NCI-H446 (cell line): ENCODE data around the gene ESPNL.

Experiments
- DNase-seq, 2 experiments: peaks; one replicate each; lab custom pipeline; 2025; lab: John Stamatoyannopoulos, UW

ESPNL gene

GRCh38 chr2:238129166-238130010, 29.2 kb downstream of the ESPNL start:
- DNase-seq: no peak

GRCh38 chr2:238130111-238130695, 30.1 kb downstream of the ESPNL start:
- no peak for DNase-seq

GRCh38 chr2:238130696-238131628, 30.8 kb downstream of the ESPNL start:
- no peak for DNase-seq

GRCh38 chr2:238131761-238132462, 31.8 kb downstream of the ESPNL start:
- no peak for DNase-seq

GRCh38 chr2:238132463-238133450, 32.6 kb downstream of the ESPNL start:
- no peak for DNase-seq

- DNase-seq: no peak
These were observed 33.6 kb downstream of the ESPNL start for GRCh38 chr2:238133499-238134392.

- DNase-seq: no peak
These were observed 34.2 kb downstream of the ESPNL start for GRCh38 chr2:238134393-238134785.

GRCh38 chr2:238135601-238136150, 35.5 kb downstream of the ESPNL start:
- DNase-seq: no peak

- DNase-seq: no peak
These were observed 36.8 kb downstream of the ESPNL start for GRCh38 chr2:238136820-238137537.

GRCh38 chr2:238137885-238138284, 37.7 kb downstream of the ESPNL start:
- DNase-seq: no peak

GRCh38 chr2:238138331-238139195, 38.4 kb downstream of the ESPNL start, which contains the start of gene KLHL30:
Gene KLHL30 (plus strand): TSS chr2:238138668. CDS start chr2:238140755, 2,087 bp downstream.
- no peak for DNase-seq

- no peak for DNase-seq
These were observed 39.3 kb downstream of the ESPNL start for GRCh38 chr2:238139196-238140039.

GRCh38 chr2:238140040-238140439, 39.9 kb downstream of the ESPNL start:
- DNase-seq: no peak

- DNase-seq: no peak
These were observed 40.8 kb downstream of the ESPNL start for GRCh38 chr2:238140721-238141540.

GRCh38 chr2:238141541-238142318, 41.6 kb downstream of the ESPNL start:
- no peak for DNase-seq
